Neural cell (in vitro differentiated cells): ENCODE data around the gene YBX1. TPM values are rescaled to one million over a fixed set of nuclear protein-coding genes. Genes with fewer than 3 reads are reported as not detected.

ENCODE experiments used
- H2AFZ ChIP-seq: fragments of 200-600, 300-800 bp; sonication (generic), shearing (Covaris generic); 2 replicates; pipeline ENCODE4 v1.6.0; 2014; ENCODE audit warnings: low read depth, mild to moderate bottlenecking, antibody characterized with exemption, low read length, moderate library complexity
- H3F3A ChIP-seq: fragments of 200-600 bp; shearing (Covaris generic); 2 replicates; pipeline ENCODE4 v1.6.1; 2016; ENCODE audit warnings: mild to moderate bottlenecking, moderate library complexity, mixed read lengths, antibody characterized with exemption, low read length; ENCODE audit not compliant: insufficient read depth, poor library complexity, severe bottlenecking
- H3K27ac ChIP-seq: fragments of 200-600, 300-800 bp; sonication (generic), shearing (Covaris generic); 2 replicates; pipeline ENCODE4 v1.5.1; 2014; ENCODE audit warnings: mild to moderate bottlenecking, low read length, moderate library complexity
- H3K27me3 ChIP-seq: fragments of 300-800, 200-600 bp; sonication (generic), shearing (Covaris generic); 2 replicates; pipeline ENCODE4 v1.6.0; 2014; ENCODE audit warnings: mild to moderate bottlenecking, low read depth, low read length, moderate library complexity; ENCODE audit not compliant: insufficient read depth
- H3K36me3 ChIP-seq: fragments of 300-800, 200-600 bp; sonication (generic), shearing (Covaris generic); 2 replicates; pipeline ENCODE4 v1.5.1; 2014; ENCODE audit warnings: mild to moderate bottlenecking, antibody characterized with exemption, low read length, moderate library complexity; ENCODE audit not compliant: insufficient read depth
- H3K4me2 ChIP-seq: fragments of 300-800, 200-600 bp; sonication (generic), shearing (Covaris generic); 2 replicates; pipeline ENCODE4 v1.6.0; 2014; ENCODE audit warnings: mild to moderate bottlenecking, low read length
- H3K4me3 ChIP-seq: fragments of 300-800, 200-600 bp; sonication (generic), shearing (Covaris generic); 2 replicates; pipeline ENCODE4 v1.5.1; 2014; ENCODE audit warnings: mild to moderate bottlenecking, low read length, moderate library complexity
- H3K79me2 ChIP-seq: fragments of 200-600 bp; shearing (Covaris generic); replicated peaks from 2 replicates; pipeline ENCODE4 v1.6.0; 2014; ENCODE audit warnings: mild to moderate bottlenecking, low read length, moderate library complexity; ENCODE audit not compliant: insufficient read depth
- H3K9ac ChIP-seq: fragments of 300-800, 200-600 bp; sonication (generic), shearing (Covaris generic); 2 replicates; pipeline ENCODE4 v1.6.1; 2016; ENCODE audit warnings: mild to moderate bottlenecking, low read length, mixed read lengths
- H3K9me2 ChIP-seq: fragments of 200-600 bp; shearing (Covaris generic); 2 replicates; pipeline ENCODE4 v1.6.1; 2016; ENCODE audit warnings: mild to moderate bottlenecking, low read length, mixed read lengths; ENCODE audit not compliant: insufficient read depth
- H3K9me3 ChIP-seq: fragments of 200-600, 300-800 bp; sonication (generic), shearing (Covaris generic); 2 replicates; pipeline ENCODE4 v1.6.1; 2016; ENCODE audit warnings: mild to moderate bottlenecking, mixed run types, low read length, moderate library complexity, mixed read lengths
- H4K20me1 ChIP-seq: fragments of 200-600 bp; shearing (Covaris generic); 2 replicates; pipeline ENCODE4 v1.6.1; 2016; ENCODE audit warnings: mild to moderate bottlenecking, mixed run types; ENCODE audit not compliant: insufficient read depth
- CTCF ChIP-seq: fragments of 450-650 bp; IDR thresholded peaks from 2 replicates; pipeline ENCODE4 v1.5.1; 2014; ENCODE audit warnings: antibody characterized with exemption, mild to moderate bottlenecking, moderate library complexity; ENCODE audit not compliant: poor library complexity, severe bottlenecking
- EP300 ChIP-seq: fragments of 450-650 bp; conservative IDR thresholded peaks from 2 replicates; pipeline ENCODE4 v1.6.1; 2014; ENCODE audit warnings: antibody characterized with exemption, mild to moderate bottlenecking, moderate library complexity; ENCODE audit not compliant: poor library complexity, severe bottlenecking
- EZH2 ChIP-seq: fragments of 200-600, 300-800 bp; shearing (Covaris generic), sonication (generic); IDR thresholded peaks from 2 replicates; pipeline ENCODE4 v1.6.1; 2014; ENCODE audit warnings: antibody characterized with exemption, low read length, borderline replicate concordance, mild to moderate bottlenecking; ENCODE audit not compliant: insufficient read depth, poor library complexity, severe bottlenecking
- MXI1 ChIP-seq: fragments of 450-650 bp; conservative IDR thresholded peaks from 2 replicates; pipeline ENCODE4 v1.6.1; 2014; ENCODE audit warnings: antibody characterized with exemption, mild to moderate bottlenecking; ENCODE audit not compliant: poor library complexity, severe bottlenecking
- POLR2AphosphoS5 ChIP-seq: IDR thresholded peaks from 2 replicates; pipeline ENCODE4 v1.6.1; 2012
- RAD21 ChIP-seq: fragments of 450-650 bp; conservative IDR thresholded peaks from 2 replicates; pipeline ENCODE4 v1.6.1; 2014; ENCODE audit warnings: antibody characterized with exemption, mild to moderate bottlenecking, moderate library complexity
- REST ChIP-seq: IDR thresholded peaks from 2 replicates; pipeline ENCODE4 v1.6.1; 2012; ENCODE audit warnings: borderline replicate concordance
- SMC3 ChIP-seq: fragments of 450-650 bp; conservative IDR thresholded peaks from 2 replicates; pipeline ENCODE4 v1.6.1; 2014; ENCODE audit warnings: antibody characterized with exemption, mild to moderate bottlenecking, moderate library complexity; ENCODE audit not compliant: poor library complexity
- TAF1 ChIP-seq: IDR thresholded peaks from 2 replicates; pipeline ENCODE4 v1.6.1; 2012; ENCODE audit warnings: low read depth
- polyA plus RNA-seq: library from polyadenylated mRNA; depleted of rRNA; stranded (reverse); fragments of >200 nt; gene quantifications from 2 replicates; pipeline ENCODE4 v1.2.3, GENCODE V29; 2014

Gene YBX1
- polyA plus RNA-seq, 1 donor from 2014 or later = 706 TPM

- peak within 1 kb of the TSS; percentile 76 for H3K4me2 ChIP-seq
- H2AFZ ChIP-seq = peak within 1 kb of the TSS; percentile 41
- peak; percentile 76 for TF ChIP-seq SMC3
- peak; percentile 68 for TF ChIP-seq RAD21
- TF ChIP-seq REST = no peak
- peak; percentile 64 for TF ChIP-seq EP300
- TF ChIP-seq TAF1 = peak; percentile 4
- peak; percentile 76 for TF ChIP-seq CTCF
- peak; percentile 67 for TF ChIP-seq POLR2AphosphoS5
- no peak for TF ChIP-seq EZH2
- peak; percentile 99 for TF ChIP-seq MXI1
These were observed 24.0 kb upstream of the YBX1 start, which contains the start of gene PPIH for GRCh38 chr1:42657981-42658876. Gene PPIH, plus strand, starts transcription at chr1:42658423. Its CDS starts 24 bp downstream, at chr1:42658447.

GRCh38 chr1:42658877-42659337 lies 23.3 kb upstream of the YBX1 start:
- Histone ChIP-seq H3K27ac (peak overlapping the region; percentile 14), H3K4me3 (peak overlapping the region; percentile 85), H3K4me2 (peak overlapping the region; percentile 73), H3K79me2 (peaks cover 8% of the 10 kb centered on the region), H4K20me1 (no peaks in the 10 kb centered on the region), H3K9me2 (no peaks in the 10 kb centered on the region), H3K9me3 (no peaks in the 10 kb centered on the region), H3K9ac (peak overlapping the region; percentile 61), H3K27me3 (no peaks in the 10 kb centered on the region), H2AFZ (peak overlapping the region; percentile 41), H3F3A (no peaks in the 10 kb centered on the region), H3K36me3 (no peaks in the 10 kb centered on the region)
- TF ChIP-seq RAD21 = no peak
- TF ChIP-seq SMC3 = no peak
- no peak for TF ChIP-seq EZH2
- no peak for TF ChIP-seq POLR2AphosphoS5
- no peak for TF ChIP-seq MXI1
- no peak for TF ChIP-seq TAF1
- TF ChIP-seq EP300 = no peak
- no peak for TF ChIP-seq REST
- TF ChIP-seq CTCF = no peak

More at GRCh38 chr1:42657981-42658876, 24.0 kb upstream of the YBX1 start, which contains the start of gene PPIH:
- no peaks in the 10 kb centered on the region for H4K20me1 ChIP-seq
- H3K9me3 ChIP-seq = no peaks in the 10 kb centered on the region
- no peaks in the 10 kb centered on the region for H3K36me3 ChIP-seq
- H3K27me3 ChIP-seq = no peaks in the 10 kb centered on the region
- H3K9me2 ChIP-seq = no peaks in the 10 kb centered on the region
- peak within 1 kb of the TSS; percentile 61 for H3K27ac ChIP-seq
- H3K79me2 ChIP-seq = peaks cover 8% of the 10 kb centered on the region
- peak within 1 kb of the TSS; percentile 85 for H3K4me3 ChIP-seq
- H3K9ac ChIP-seq = peak within 1 kb of the TSS; percentile 63
- H3F3A ChIP-seq = no peaks in the 10 kb centered on the region
